H1 (cell line): Measurements from ENCODE around the gene UIMC1. TPM values are rescaled to one million over a fixed set of nuclear protein-coding genes. Genes with fewer than 3 reads are reported as not detected.

Source experiments
- CTCF ChIA-PET: fragments of 300-600 bp; sonication (Branson Sonifier 250); formaldehyde crosslinking; loops from one replicate; lab custom pipeline; 2021; ENCODE audit not compliant: partially characterized antibody; lab: Charles Lee
- POLR2A ChIA-PET: fragments of 300-600 bp; sonication (Branson Sonifier 250); formaldehyde crosslinking; loops from one replicate; lab custom pipeline; 2021; ENCODE audit warnings: inconsistent platforms; ENCODE audit not compliant: partially characterized antibody; lab: Charles Lee
- DNase-seq, 2 experiments: peaks; one replicate each; pipeline versions ENCODE4 v3.0.0 to v3.0.0-alpha.2; 2010 to 2022; ENCODE audit warnings: low spot score in 2 of 2, low read depth in 1 of 2, mixed read lengths in 1 of 2
- FAIRE-seq: peaks from 2 replicates; lab custom pipeline; 2011; peaks lifted over from hg19 to GRCh38; lab: Jason Lieb, UNC
- H2AFZ ChIP-seq: 2 replicates; pipeline ENCODE4 v1.8.1; 2012; ENCODE audit warnings: low read length, inconsistent platforms
- H2AK5ac ChIP-seq: 2 replicates; pipeline ENCODE4 v1.6.1; 2013; ENCODE audit warnings: low read depth, low read length
- H2BK120ac ChIP-seq: replicated peaks from 2 replicates; pipeline ENCODE3; 2013; ENCODE audit warnings: low read depth, low read length, inconsistent platforms
- H2BK12ac ChIP-seq: 2 replicates; pipeline ENCODE4 v1.6.1; 2013; ENCODE audit warnings: low read depth, low read length
- H2BK15ac ChIP-seq: 2 replicates; pipeline ENCODE4 v1.6.1; 2013; ENCODE audit warnings: low read length
- H2BK20ac ChIP-seq: 2 replicates; pipeline ENCODE4 v1.6.1; 2013; ENCODE audit warnings: low read length
- H2BK5ac ChIP-seq: 2 replicates; pipeline ENCODE4 v1.6.1; 2013; ENCODE audit warnings: low read depth, low read length
- H3K14ac ChIP-seq: 2 replicates; pipeline ENCODE4 v1.6.1; 2013; ENCODE audit warnings: inconsistent platforms; ENCODE audit not compliant: insufficient read length
- H3K18ac ChIP-seq: 2 replicates; pipeline ENCODE4 v1.6.1; 2013; ENCODE audit warnings: low read length; ENCODE audit errors: extremely low read depth
- H3K23ac ChIP-seq: 2 replicates; pipeline ENCODE4 v1.6.1; 2013; ENCODE audit warnings: inconsistent platforms; ENCODE audit not compliant: insufficient read length
- H3K23me2 ChIP-seq: 2 replicates; pipeline ENCODE4 v1.6.1; 2013; ENCODE audit warnings: low read depth, low read length
- H3K27ac ChIP-seq: 2 replicates; pipeline ENCODE4 v1.6.1; 2011; ENCODE audit warnings: low read depth, low read length, inconsistent platforms
- H3K27me3 ChIP-seq, 4 experiments: replicated peaks in 1 of 4; 1 replicate in 1 of 4; 2 replicates in 3 of 4; pipeline versions ENCODE4 v1.6.1 to v1.8.1; 2011 to 2013; ENCODE audit warnings: low read length in 3 of 4, mild to moderate bottlenecking in 3 of 4, inconsistent platforms in 2 of 4, mixed read lengths in 2 of 4, moderate library complexity in 1 of 4; ENCODE audit not compliant: control insufficient read depth in 3 of 4, insufficient read depth in 3 of 4; ENCODE audit errors: extremely low read depth in 1 of 4
- H3K36me3 ChIP-seq, 4 experiments: 2 replicates each; pipeline versions ENCODE4 v1.6.1 to v1.8.1; 2011 to 2013; ENCODE audit warnings: mild to moderate bottlenecking in 4 of 4, low read length in 3 of 4, moderate library complexity in 2 of 4, control low read depth in 1 of 4, inconsistent platforms in 1 of 4; ENCODE audit not compliant: insufficient read depth in 4 of 4, control insufficient read depth in 2 of 4
- H3K4ac ChIP-seq: replicated peaks from 2 replicates; pipeline ENCODE3; 2013; ENCODE audit warnings: low read length, low read depth, mixed read lengths, inconsistent platforms; ENCODE audit not compliant: insufficient read length
- H3K4me1 ChIP-seq, 4 experiments: replicated peaks in 1 of 4; 1 replicate in 1 of 4; 2 replicates in 3 of 4; pipeline versions ENCODE4 v1.6.1 to v1.8.1; 2011 to 2013; ENCODE audit warnings: low read length in 3 of 4, inconsistent platforms in 2 of 4, mixed read lengths in 1 of 4; ENCODE audit not compliant: insufficient read depth in 4 of 4, control insufficient read depth in 3 of 4
- H3K4me2 ChIP-seq, 2 experiments: 2 replicates each; pipeline versions ENCODE4 v1.6.1 to v1.8.1; 2011 to 2013; ENCODE audit warnings: low read depth in 2 of 2, low read length in 2 of 2, control low read depth in 1 of 2, inconsistent platforms in 1 of 2, mild to moderate bottlenecking in 1 of 2; ENCODE audit not compliant: insufficient read depth in 1 of 2
- H3K4me3 ChIP-seq, 4 experiments: fragments of 200-600, 300-600 bp in 1 of 4; sonication (generic), shearing (Covaris generic), sonication (Bioruptor Twin) in 1 of 4; 2 replicates each; pipeline versions ENCODE4 v1.5.1 to v1.8.1; 2011 to 2016; ENCODE audit warnings: low read length in 4 of 4, low read depth in 3 of 4, control low read depth in 2 of 4, inconsistent platforms in 2 of 4, mild to moderate bottlenecking in 2 of 4, mixed read lengths in 1 of 4, moderate library complexity in 1 of 4; ENCODE audit not compliant: insufficient read depth in 2 of 4; ENCODE audit errors: extremely low read depth in 1 of 4
- H3K56ac ChIP-seq: replicated peaks from 2 replicates; pipeline ENCODE3; 2013; ENCODE audit warnings: low read depth, mild to moderate bottlenecking, mixed read lengths, low read length, inconsistent platforms; ENCODE audit not compliant: insufficient read length
- H3K79me1 ChIP-seq: 2 replicates; pipeline ENCODE4 v1.6.1; 2013; ENCODE audit warnings: low read depth, low read length, control low read depth
- H3K79me2 ChIP-seq, 2 experiments: 2 replicates each; pipeline versions ENCODE4 v1.6.1 to v1.8.1; 2012 to 2013; ENCODE audit warnings: low read length in 2 of 2, mild to moderate bottlenecking in 2 of 2, inconsistent platforms in 1 of 2; ENCODE audit not compliant: insufficient read depth in 2 of 2, control insufficient read depth in 1 of 2
- H3K9ac ChIP-seq, 4 experiments: replicated peaks in 1 of 4; 1 replicate in 1 of 4; 2 replicates in 3 of 4; pipeline versions ENCODE4 v1.6.1 to v1.8.1; 2011 to 2013; ENCODE audit warnings: low read depth in 3 of 4, low read length in 3 of 4, control low read depth in 2 of 4, mild to moderate bottlenecking in 2 of 4, moderate library complexity in 2 of 4, inconsistent platforms in 1 of 4; ENCODE audit errors: extremely low read depth in 1 of 4
- H3K9me3 ChIP-seq, 2 experiments: 2 replicates each; pipeline versions ENCODE4 v1.6.1 to v1.8.1; 2012 to 2013; ENCODE audit warnings: mild to moderate bottlenecking in 2 of 2, moderate library complexity in 2 of 2, control low read depth in 1 of 2, inconsistent platforms in 1 of 2, low read depth in 1 of 2, low read length in 1 of 2, mixed read lengths in 1 of 2; ENCODE audit not compliant: insufficient read depth in 2 of 2
- H4K20me1 ChIP-seq, 2 experiments: replicated peaks in 1 of 2; 2 replicates each; pipeline versions ENCODE3 to v1.8.1; 2011 to 2013; ENCODE audit warnings: inconsistent platforms in 2 of 2, low read length in 2 of 2, mild to moderate bottlenecking in 1 of 2; ENCODE audit not compliant: insufficient read depth in 2 of 2, control insufficient read depth in 1 of 2
- H4K5ac ChIP-seq: 2 replicates; pipeline ENCODE4 v1.6.1; 2013; ENCODE audit warnings: low read length, low read depth, mixed read lengths, inconsistent platforms; ENCODE audit not compliant: insufficient read length
- H4K8ac ChIP-seq: 2 replicates; pipeline ENCODE4 v1.8.0; 2013; ENCODE audit warnings: mild to moderate bottlenecking, moderate library complexity, low read length, inconsistent platforms; ENCODE audit not compliant: insufficient read depth; ENCODE audit errors: extremely low read depth
- H4K91ac ChIP-seq: replicated peaks from 2 replicates; pipeline ENCODE3; 2013; ENCODE audit warnings: low read length, mixed read lengths, inconsistent platforms; ENCODE audit not compliant: insufficient read length
- CBX8 ChIP-seq: fragments of 300-800, 300-1000 bp; sonication (generic); IDR thresholded peaks from 2 replicates; pipeline ENCODE4 v1.7.1; 2016; ENCODE audit warnings: low read depth, low read length, borderline replicate concordance
- EZH2 ChIP-seq: fragments of 200-600 bp; sonication (generic); IDR thresholded peaks from 2 replicates; pipeline ENCODE4 v1.7.1; 2012; ENCODE audit warnings: low read depth, mild to moderate bottlenecking, moderate library complexity, low read length, inconsistent platforms; ENCODE audit not compliant: severe bottlenecking
- NANOG ChIP-seq: IDR thresholded peaks from 2 replicates; pipeline ENCODE4 v1.6.1; 2011; ENCODE audit warnings: low read length, low read depth, mild to moderate bottlenecking, inconsistent platforms; ENCODE audit not compliant: insufficient read depth, poor library complexity, severe bottlenecking
- RBBP5 ChIP-seq: IDR thresholded peaks from 2 replicates; pipeline ENCODE4 v1.7.1; 2012; ENCODE audit warnings: low read depth, mild to moderate bottlenecking, inconsistent platforms, low read length, moderate library complexity, borderline replicate concordance
- SAP30 ChIP-seq: fragments of 300-600 bp; sonication (generic); IDR thresholded peaks from 2 replicates; pipeline ENCODE4 v1.7.1; 2012; ENCODE audit warnings: low read length, moderate library complexity, mild to moderate bottlenecking, inconsistent platforms; ENCODE audit not compliant: insufficient read depth, insufficient replicate concordance
- SIRT6 ChIP-seq: IDR thresholded peaks from one replicate; pipeline ENCODE4 v1.7.1; 2012; ENCODE audit warnings: low read length, inconsistent platforms
- TAF1 ChIP-seq: IDR thresholded peaks from 2 replicates; pipeline ENCODE4 v1.6.1; 2011; ENCODE audit warnings: mild to moderate bottlenecking, low read depth, low read length
- TAF7 ChIP-seq: optimal IDR thresholded peaks from 2 replicates; pipeline ENCODE3; 2011; ENCODE audit warnings: low read depth, mild to moderate bottlenecking, inconsistent platforms, low read length, moderate library complexity, borderline replicate concordance
- WGBS, 2 experiments: shearing (Covaris generic) in 1 of 2; methylation state at CpG; one replicate each; pipeline versions ENCODE4 v1.1.6 to v1.1.7; 2013 to 2015; ENCODE audit warnings: low lambda C conversion rate in 2 of 2, mixed read lengths in 2 of 2, inconsistent platforms in 1 of 2, low coverage in 1 of 2, missing lambda C conversion rate in 1 of 2; ENCODE audit not compliant: insufficient replicate concordance in 2 of 2, insufficient coverage in 1 of 2, insufficient read length in 1 of 2; ENCODE audit errors: extremely low coverage in 1 of 2, missing lambda C conversion rate in 1 of 2; 5-methylcytosine and 5-hydroxymethylcytosine counted together
- polyA plus RNA-seq, 7 experiments: library from polyadenylated mRNA; depleted of rRNA in 3 of 7; stranded (reverse) in 5 of 7; unstranded in 2 of 7; fragments of >200 nt in 5 of 7; fragments of 200-250 nt in 2 of 7; gene quantifications; 1 replicate in 5 of 7; 2 replicates in 1 of 7; 4 replicates in 1 of 7; pipeline versions ENCODE4 v1.2.1 to v1.2.3, GENCODE V29; 2011 to 2013; ENCODE audit warnings: missing spikeins in 2 of 7, mixed read lengths in 2 of 7
- total RNA-seq: library from RNA; stranded (reverse); fragmentation: NEBNext Ultra II Directional; extraction: Animal tissue kit (Norgen Biotek cat#: 25700); gene quantifications from 2 replicates; pipeline ENCODE4 v1.2.1, GENCODE V29; 2021
- TF ChIP-seq, protein P1 (sequence below), 3 experiments: IDR thresholded peaks; 1 replicate in 2 of 3; 2 replicates in 1 of 3; pipeline versions ENCODE4 v1.5.1 to v1.6.1; 2011; ENCODE audit warnings: low read length in 3 of 3, mild to moderate bottlenecking in 3 of 3, inconsistent platforms in 2 of 3, low read depth in 1 of 3, moderate library complexity in 1 of 3; ENCODE audit not compliant: insufficient read depth in 1 of 3; ENCODE audit errors: control extremely low read depth in 1 of 3

UIMC1 gene
- total and polyA plus RNA-seq, 2 of the 8 experiments (the other 6 are each of a cell fraction or from before 2014, with no cell fraction given), result 12.8 to 43.7 TPM

DNA sequence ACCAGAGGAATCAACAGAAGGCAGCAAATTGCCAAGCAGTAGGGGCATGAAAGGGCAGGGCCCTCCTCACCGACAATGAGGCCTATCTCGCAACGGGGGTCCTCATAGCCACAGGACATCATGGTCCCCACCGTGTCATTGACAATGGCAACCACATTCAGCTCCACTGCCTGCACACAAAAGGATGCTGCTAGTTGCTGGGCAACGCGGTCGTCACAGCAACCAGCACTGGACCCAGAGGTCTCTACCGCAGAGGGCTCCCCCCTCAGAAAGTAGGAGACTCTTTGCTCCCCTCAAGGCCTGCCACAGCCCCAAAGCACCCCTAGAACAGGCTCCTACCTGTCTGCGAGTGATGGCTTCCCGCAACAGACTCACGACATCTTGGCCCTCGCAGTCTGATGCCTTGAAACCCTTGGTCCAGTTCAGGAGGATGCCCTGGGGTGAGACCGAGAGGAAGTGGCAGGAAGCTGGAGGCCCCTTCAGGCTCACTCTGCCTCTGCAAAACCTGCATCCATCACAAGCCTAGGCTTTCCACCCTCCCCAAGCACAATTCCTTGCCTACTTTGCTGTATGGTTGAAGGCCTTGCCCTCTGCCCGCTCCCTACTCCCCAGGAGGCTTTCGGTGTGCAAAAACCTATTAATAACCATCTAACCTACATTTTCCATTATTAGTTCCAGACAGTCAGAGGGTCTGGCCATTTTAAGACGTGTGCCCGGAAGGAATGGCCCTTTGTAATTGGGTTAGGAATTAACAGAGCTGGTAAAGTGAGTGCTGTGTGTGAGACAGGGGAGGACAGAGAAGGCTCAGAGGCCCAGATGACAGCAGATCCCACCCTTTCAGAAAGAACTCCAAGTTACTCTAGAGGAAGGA lies 122.6 kb downstream of the UIMC1 start:
- H3K4me1 ChIP-seq, result no peaks in the 10 kb centered on the region; a peak in 1 of 7 replicates
- no peak overlapping the region for H2BK120ac ChIP-seq
- no peak overlapping the region for H3K4ac ChIP-seq
- no peak overlapping the region for H2AFZ ChIP-seq
- FAIRE-seq (no peak), DNase-seq (no peak)
- H3K56ac ChIP-seq, result no peak overlapping the region
- no peak overlapping the region for H2BK20ac ChIP-seq
- no peak overlapping the region for H2AK5ac ChIP-seq
- H4K5ac ChIP-seq, result no peak overlapping the region
- H4K20me1 ChIP-seq, result no peaks in the 10 kb centered on the region
- no peak overlapping the region for H4K8ac ChIP-seq
- H3K4me2 ChIP-seq, result no peak overlapping the region
- H2BK12ac ChIP-seq, result no peak overlapping the region
- TF ChIP-seq RBBP5, result no peak
- no peak for TF ChIP-seq NANOG
- TF ChIP-seq, protein P1, sequence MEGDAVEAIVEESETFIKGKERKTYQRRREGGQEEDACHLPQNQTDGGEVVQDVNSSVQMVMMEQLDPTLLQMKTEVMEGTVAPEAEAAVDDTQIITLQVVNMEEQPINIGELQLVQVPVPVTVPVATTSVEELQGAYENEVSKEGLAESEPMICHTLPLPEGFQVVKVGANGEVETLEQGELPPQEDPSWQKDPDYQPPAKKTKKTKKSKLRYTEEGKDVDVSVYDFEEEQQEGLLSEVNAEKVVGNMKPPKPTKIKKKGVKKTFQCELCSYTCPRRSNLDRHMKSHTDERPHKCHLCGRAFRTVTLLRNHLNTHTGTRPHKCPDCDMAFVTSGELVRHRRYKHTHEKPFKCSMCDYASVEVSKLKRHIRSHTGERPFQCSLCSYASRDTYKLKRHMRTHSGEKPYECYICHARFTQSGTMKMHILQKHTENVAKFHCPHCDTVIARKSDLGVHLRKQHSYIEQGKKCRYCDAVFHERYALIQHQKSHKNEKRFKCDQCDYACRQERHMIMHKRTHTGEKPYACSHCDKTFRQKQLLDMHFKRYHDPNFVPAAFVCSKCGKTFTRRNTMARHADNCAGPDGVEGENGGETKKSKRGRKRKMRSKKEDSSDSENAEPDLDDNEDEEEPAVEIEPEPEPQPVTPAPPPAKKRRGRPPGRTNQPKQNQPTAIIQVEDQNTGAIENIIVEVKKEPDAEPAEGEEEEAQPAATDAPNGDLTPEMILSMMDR (IDR thresholded peaks at IDR 0.05; ENCODE audit: control extremely low read depth in 1 of 3, insufficient read depth in 1 of 3, low read depth in 1 of 3, low read length in 3 of 3), result no peak
- no peak for TF ChIP-seq TAF7
- TF ChIP-seq EZH2, result no peak
- TF ChIP-seq TAF1, result no peak
- TF ChIP-seq SIRT6, result no peak
- no peak for TF ChIP-seq SAP30
- TF ChIP-seq CBX8, result no peak
- H3K9me3 ChIP-seq, result no peaks in the 10 kb centered on the region
- no peak overlapping the region for H2BK15ac ChIP-seq
- no peaks in the 10 kb centered on the region for H3K79me1 ChIP-seq
- ChIA-PET POLR2A (no interaction called here), CTCF (interaction anchor here (0.5 to 2.8 kb wide), 13 partner anchors 8 to 223 kb away, joined by 3 to 14 read pairs (median 3); partner anchors contain the start of gene HK3)
- H3K9ac ChIP-seq, result no peak overlapping the region
- no peak overlapping the region for H3K18ac ChIP-seq
- H3K79me2 ChIP-seq, result no peaks in the 10 kb centered on the region
- H3K23me2 ChIP-seq, result no peaks in the 10 kb centered on the region
- no peaks in the 10 kb centered on the region for H3K27me3 ChIP-seq
- WGBS, 2 experiments, result 94% methylated on average over 17 of the region's 17 CpGs; no CpG with 5 or more reads in 1 of the 2 experiments
- H3K4me3 ChIP-seq, result no peak overlapping the region
- no peak overlapping the region for H3K27ac ChIP-seq
- H2BK5ac ChIP-seq, result no peak overlapping the region
- no peak overlapping the region for H3K14ac ChIP-seq
- H4K91ac ChIP-seq, result no peak overlapping the region
- H3K23ac ChIP-seq, result no peak overlapping the region
- no peaks in the 10 kb centered on the region for H3K36me3 ChIP-seq
